Loucy (cell line): ENCODE data around the gene GNAQ.

Experiments used
- H2AFZ ChIP-seq: fragments of 200-600 bp; sonication (generic); 2 replicates; pipeline ENCODE4 v1.6.0; 2016; ENCODE audit warnings: antibody characterized with exemption, mild to moderate bottlenecking, low read length, moderate library complexity
- H3F3A ChIP-seq: fragments of 200-600 bp; 2 replicates; pipeline ENCODE4 v1.6.0; 2016; ENCODE audit warnings: antibody characterized with exemption, low read depth, mild to moderate bottlenecking
- H3K27me3 ChIP-seq: fragments of 200-600 bp; sonication (generic); 2 replicates; pipeline ENCODE4 v1.6.1; 2014; ENCODE audit warnings: low read length, mild to moderate bottlenecking; ENCODE audit not compliant: insufficient read depth, poor library complexity, severe bottlenecking
- H3K36me3 ChIP-seq: fragments of 200-600 bp; sonication (generic); 2 replicates; pipeline ENCODE4 v1.6.1; 2016; ENCODE audit warnings: low read length; ENCODE audit not compliant: insufficient read depth
- H3K4me1 ChIP-seq: fragments of 200-600 bp; sonication (generic); 2 replicates; pipeline ENCODE4 v1.5.1; 2014; ENCODE audit warnings: low read length, mild to moderate bottlenecking; ENCODE audit not compliant: insufficient read depth, poor library complexity, severe bottlenecking
- H3K4me2 ChIP-seq: fragments of 200-600 bp; sonication (generic); 2 replicates; pipeline ENCODE4 v1.6.0; 2014; ENCODE audit warnings: antibody characterized with exemption, low read length, low read depth, mild to moderate bottlenecking; ENCODE audit not compliant: poor library complexity, severe bottlenecking
- H3K4me3 ChIP-seq: fragments of 200-600 bp; sonication (generic); 2 replicates; pipeline ENCODE4 v1.5.1; 2014; ENCODE audit warnings: low read length, mild to moderate bottlenecking, mixed read lengths; ENCODE audit not compliant: poor library complexity, severe bottlenecking
- H3K79me2 ChIP-seq: fragments of 200-600 bp; sonication (generic); 2 replicates; pipeline ENCODE4 v1.6.1; 2014; ENCODE audit warnings: low read length; ENCODE audit not compliant: insufficient read depth
- H3K9ac ChIP-seq: fragments of 200-600 bp; sonication (generic); 2 replicates; pipeline ENCODE4 v1.6.0; 2014; ENCODE audit warnings: mild to moderate bottlenecking, low read depth, low read length, moderate library complexity; ENCODE audit not compliant: poor library complexity, severe bottlenecking
- H3K9me2 ChIP-seq: fragments of 200-600 bp; sonication (generic); replicated peaks from 2 replicates; pipeline ENCODE4 v1.6.1; 2016; ENCODE audit warnings: low read depth, low read length, mixed read lengths
- H3K9me3 ChIP-seq: fragments of 200-600 bp; sonication (generic); 2 replicates; pipeline ENCODE4 v1.6.1; 2014; ENCODE audit warnings: mild to moderate bottlenecking, antibody characterized with exemption, low read length, low read depth; ENCODE audit not compliant: insufficient read depth
- H4K20me1 ChIP-seq: fragments of 200-600 bp; sonication (generic); 2 replicates; pipeline ENCODE4 v1.6.0; 2014; ENCODE audit warnings: antibody characterized with exemption, low read length, mild to moderate bottlenecking; ENCODE audit not compliant: insufficient read depth, poor library complexity, severe bottlenecking
- EZH2phosphoT487 ChIP-seq: fragments of 200-600 bp; IDR thresholded peaks from 2 replicates; pipeline ENCODE4 v1.6.1; 2018; ENCODE audit warnings: antibody characterized with exemption, mild to moderate bottlenecking, moderate library complexity, borderline replicate concordance
- TF ChIP-seq, protein P1 (sequence below): fragments of 200-600 bp; sonication (generic); conservative IDR thresholded peaks from 2 replicates; pipeline ENCODE4 v1.5.1; 2014; ENCODE audit warnings: mild to moderate bottlenecking, antibody characterized with exemption, low read length

The GNAQ gene

DNA sequence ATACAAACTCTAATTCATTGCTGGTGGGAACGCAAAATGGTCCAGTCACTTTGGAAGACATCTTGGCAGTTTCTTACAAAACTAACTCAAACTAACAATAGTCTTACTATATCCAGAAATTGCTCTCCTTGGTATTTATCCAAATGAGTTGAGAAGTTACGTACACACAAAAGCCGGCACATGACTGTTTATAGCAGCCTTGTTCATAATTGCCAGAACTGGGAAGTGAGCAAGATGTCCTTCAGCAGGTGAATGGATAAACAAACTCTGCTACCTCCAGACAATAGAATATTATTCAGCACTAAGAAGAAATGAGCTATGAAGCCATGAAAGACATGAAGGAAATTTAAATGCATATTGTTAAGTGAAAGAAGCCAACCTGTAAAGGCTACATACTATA, 17.9 kb upstream of the GNAQ start:
- no peaks in the 10 kb centered on the region for H4K20me1 ChIP-seq
- TF ChIP-seq, protein P1, sequence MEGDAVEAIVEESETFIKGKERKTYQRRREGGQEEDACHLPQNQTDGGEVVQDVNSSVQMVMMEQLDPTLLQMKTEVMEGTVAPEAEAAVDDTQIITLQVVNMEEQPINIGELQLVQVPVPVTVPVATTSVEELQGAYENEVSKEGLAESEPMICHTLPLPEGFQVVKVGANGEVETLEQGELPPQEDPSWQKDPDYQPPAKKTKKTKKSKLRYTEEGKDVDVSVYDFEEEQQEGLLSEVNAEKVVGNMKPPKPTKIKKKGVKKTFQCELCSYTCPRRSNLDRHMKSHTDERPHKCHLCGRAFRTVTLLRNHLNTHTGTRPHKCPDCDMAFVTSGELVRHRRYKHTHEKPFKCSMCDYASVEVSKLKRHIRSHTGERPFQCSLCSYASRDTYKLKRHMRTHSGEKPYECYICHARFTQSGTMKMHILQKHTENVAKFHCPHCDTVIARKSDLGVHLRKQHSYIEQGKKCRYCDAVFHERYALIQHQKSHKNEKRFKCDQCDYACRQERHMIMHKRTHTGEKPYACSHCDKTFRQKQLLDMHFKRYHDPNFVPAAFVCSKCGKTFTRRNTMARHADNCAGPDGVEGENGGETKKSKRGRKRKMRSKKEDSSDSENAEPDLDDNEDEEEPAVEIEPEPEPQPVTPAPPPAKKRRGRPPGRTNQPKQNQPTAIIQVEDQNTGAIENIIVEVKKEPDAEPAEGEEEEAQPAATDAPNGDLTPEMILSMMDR, result no peak
- no peak for TF ChIP-seq EZH2phosphoT487
- H3K9ac ChIP-seq, result no peak overlapping the region
- H3K4me1 ChIP-seq, result peaks cover 10% of the 10 kb centered on the region
- H2AFZ ChIP-seq, result no peak overlapping the region
- H3F3A ChIP-seq, result no peaks in the 10 kb centered on the region
- no peak overlapping the region for H3K4me2 ChIP-seq
- H3K9me2 ChIP-seq, result no peaks in the 10 kb centered on the region
- no peaks in the 10 kb centered on the region for H3K79me2 ChIP-seq
- no peak overlapping the region for H3K4me3 ChIP-seq
- H3K9me3 ChIP-seq, result no peaks in the 10 kb centered on the region
- H3K27me3 ChIP-seq, result no peaks in the 10 kb centered on the region
- no peaks in the 10 kb centered on the region for H3K36me3 ChIP-seq

DNA sequence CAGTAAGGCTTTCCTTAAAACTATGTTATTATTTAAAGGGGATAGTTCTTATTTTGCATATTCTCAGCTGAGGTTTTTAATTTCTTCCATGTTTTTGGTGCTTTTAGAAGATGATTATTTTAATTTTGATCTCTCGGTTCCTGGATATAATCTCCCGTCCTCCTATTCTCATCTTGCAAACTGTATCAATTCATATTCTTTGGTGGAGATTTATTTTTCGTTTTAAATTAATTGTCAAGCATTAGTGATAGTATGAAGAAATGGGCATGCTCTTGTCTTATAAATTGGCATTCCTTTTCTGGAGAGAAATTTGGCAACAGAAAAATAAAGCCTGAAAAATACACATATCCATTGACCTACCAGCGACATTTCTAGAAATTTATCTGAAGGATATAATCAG, 15.5 kb upstream of the GNAQ start:
- no peaks in the 10 kb centered on the region for H3K79me2 ChIP-seq
- H3K36me3 ChIP-seq, result no peaks in the 10 kb centered on the region
- no peaks in the 10 kb centered on the region for H4K20me1 ChIP-seq
- no peak overlapping the region for H2AFZ ChIP-seq
- H3K9me2 ChIP-seq, result no peaks in the 10 kb centered on the region
- H3K9ac ChIP-seq, result no peak overlapping the region
- no peak overlapping the region for H3K4me3 ChIP-seq
- TF ChIP-seq, protein P1, result no peak
- TF ChIP-seq EZH2phosphoT487, result no peak
- H3K9me3 ChIP-seq, result no peaks in the 10 kb centered on the region
- H3F3A ChIP-seq, result no peaks in the 10 kb centered on the region
- H3K4me2 ChIP-seq, result no peak overlapping the region
- no peaks in the 10 kb centered on the region for H3K27me3 ChIP-seq
- no peaks in the 10 kb centered on the region for H3K4me1 ChIP-seq

DNA sequence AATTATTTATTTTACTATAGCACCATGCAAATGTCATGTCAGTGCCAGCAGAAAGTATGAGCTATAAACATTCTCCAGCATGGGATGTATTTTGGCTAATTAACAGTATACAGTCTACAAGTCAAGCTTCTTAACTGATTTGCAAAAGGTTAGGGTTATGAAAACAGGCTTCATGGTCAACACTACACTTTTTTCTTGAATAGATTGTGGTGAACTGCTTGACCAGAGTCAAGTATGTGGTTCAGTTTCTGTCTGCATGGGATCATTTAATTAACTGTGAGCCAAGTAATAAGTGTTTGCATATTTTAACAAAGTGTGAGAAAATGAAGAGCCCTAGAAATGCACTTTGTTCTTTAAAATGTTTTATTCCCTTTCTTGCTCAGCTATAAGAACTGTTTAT, 14.5 kb upstream of the GNAQ start:
- Histone ChIP-seq H2AFZ (no peak overlapping the region), H3K4me1 (no peaks in the 10 kb centered on the region), H3K36me3 (no peaks in the 10 kb centered on the region), H3K27me3 (no peaks in the 10 kb centered on the region), H3K79me2 (no peaks in the 10 kb centered on the region), H3K4me3 (no peak overlapping the region), H4K20me1 (no peaks in the 10 kb centered on the region), H3K4me2 (no peak overlapping the region), H3K9ac (no peak overlapping the region), H3K9me2 (no peaks in the 10 kb centered on the region), H3F3A (no peaks in the 10 kb centered on the region), H3K9me3 (no peaks in the 10 kb centered on the region)
- TF ChIP-seq, protein P1, result no peak
- TF ChIP-seq EZH2phosphoT487, result no peak
